ENCODE measurements around the gene NHERF2.

NHERF2 gene

DNA sequence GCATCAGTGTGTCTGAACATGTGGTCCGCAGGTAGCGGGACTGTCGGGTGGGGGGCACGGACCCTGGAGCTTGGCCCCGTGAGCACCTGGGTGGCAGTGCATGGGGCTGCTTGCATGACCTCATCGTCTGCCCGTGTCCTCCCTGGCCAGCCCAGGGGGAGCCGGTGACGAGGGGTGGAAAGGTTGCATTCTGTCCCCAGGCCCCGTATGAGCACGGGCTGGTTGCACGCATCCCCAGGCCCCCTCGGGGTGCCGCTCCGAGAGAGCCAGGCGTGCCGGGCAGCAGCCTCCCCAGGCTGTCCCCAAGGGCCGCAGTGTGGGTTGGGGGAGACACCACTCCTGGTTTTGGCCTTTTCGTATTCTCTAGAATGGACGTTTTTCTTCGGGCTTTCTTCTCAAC, 51.0 kb downstream of the NHERF2 start:
- in situ Hi-C loops (cut with MboI; ENCODE audit: low sequenced_read_pairs): no loop called here

DNA sequence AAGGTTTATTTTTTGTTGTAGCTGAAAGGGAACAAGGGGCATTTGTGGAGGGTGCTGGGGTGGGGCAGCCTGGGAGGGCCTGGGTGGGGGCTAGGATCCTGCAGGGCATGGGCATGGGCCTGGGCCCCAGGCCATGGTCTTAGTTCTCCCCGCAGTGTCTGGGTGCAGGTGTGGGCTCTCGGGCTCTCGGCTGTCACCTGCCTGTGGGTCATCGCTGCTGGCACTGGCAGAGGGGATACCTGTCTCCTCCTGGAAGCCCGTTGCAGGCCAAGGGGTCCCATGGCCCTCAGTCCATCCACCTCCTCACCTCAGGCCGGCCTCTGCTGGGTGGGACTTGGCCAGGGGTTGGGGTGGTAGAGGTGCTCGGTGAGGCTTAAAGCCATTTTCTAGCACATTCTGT, 51.4 kb downstream of the NHERF2 start:
- in situ Hi-C loops (cut with MboI; ENCODE audit: low sequenced_read_pairs): no loop called here

DNA sequence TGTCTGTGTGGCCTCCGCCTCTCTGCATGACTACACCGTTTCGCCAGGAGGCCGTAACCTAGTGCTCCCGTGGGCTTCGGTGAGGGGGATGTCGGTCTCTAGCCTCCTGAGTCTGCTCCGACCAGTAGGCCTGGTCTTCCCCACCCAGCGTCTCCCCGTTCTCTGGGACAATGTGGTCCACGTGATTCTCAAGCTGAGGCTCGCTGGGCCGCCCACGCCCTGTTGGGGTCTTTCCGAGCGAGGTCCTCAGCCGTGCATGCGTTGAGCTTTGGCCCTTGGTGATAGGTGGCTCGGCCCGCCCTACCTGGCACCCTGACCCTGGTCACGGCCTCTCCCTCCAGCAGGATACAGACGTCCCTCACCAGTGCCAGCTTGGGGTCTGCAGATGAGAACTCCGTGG, 52.0 kb downstream of the NHERF2 start:
- in situ Hi-C loops (cut with MboI; ENCODE audit: low sequenced_read_pairs): no loop called here

DNA sequence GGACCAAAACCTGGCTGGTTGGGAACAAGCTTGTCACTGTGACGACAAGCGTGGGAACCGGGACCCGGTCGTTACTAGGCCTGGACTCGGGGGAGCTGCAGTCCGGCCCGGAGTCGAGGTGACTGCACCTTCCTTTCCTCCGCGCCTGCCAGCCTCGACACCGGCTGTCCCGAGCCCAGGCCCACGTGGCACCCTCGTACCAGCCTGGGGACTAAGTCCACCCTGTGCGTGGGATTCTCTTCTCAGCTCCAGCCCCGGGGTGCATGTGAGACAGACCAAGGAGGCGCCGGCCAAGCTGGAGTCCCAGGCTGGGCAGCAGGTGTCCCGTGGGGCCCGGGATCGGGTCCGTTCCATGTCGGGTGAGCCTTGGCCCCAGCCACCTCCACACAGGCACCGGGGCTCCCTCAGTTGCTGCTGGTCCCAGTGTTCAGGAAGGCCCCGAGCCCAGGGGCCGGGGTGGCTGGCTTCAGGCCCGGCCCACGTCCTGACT, 52.7 kb downstream of the NHERF2 start:
- in situ Hi-C loops (cut with MboI; ENCODE audit: low sequenced_read_pairs): no loop called here

DNA sequence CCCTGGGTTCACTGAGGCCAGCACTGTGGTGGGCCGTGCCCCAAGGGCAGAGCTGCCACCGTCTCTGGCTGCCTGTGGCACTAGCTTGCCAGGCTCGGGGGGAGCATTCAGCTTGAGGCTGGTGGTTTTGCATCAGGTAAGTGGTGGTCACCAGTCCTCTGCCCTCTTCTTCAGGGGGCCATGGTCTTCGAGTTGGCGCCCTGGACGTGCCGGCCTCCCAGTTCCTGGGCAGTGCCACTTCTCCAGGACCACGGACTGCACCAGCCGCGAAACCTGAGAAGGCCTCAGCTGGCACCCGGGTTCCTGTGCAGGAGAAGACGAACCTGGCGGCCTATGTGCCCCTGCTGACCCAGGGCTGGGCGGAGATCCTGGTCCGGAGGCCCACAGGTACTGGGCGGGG, 53.3 kb downstream of the NHERF2 start:
- in situ Hi-C loops (cut with MboI; ENCODE audit: low sequenced_read_pairs): no loop called here

DNA sequence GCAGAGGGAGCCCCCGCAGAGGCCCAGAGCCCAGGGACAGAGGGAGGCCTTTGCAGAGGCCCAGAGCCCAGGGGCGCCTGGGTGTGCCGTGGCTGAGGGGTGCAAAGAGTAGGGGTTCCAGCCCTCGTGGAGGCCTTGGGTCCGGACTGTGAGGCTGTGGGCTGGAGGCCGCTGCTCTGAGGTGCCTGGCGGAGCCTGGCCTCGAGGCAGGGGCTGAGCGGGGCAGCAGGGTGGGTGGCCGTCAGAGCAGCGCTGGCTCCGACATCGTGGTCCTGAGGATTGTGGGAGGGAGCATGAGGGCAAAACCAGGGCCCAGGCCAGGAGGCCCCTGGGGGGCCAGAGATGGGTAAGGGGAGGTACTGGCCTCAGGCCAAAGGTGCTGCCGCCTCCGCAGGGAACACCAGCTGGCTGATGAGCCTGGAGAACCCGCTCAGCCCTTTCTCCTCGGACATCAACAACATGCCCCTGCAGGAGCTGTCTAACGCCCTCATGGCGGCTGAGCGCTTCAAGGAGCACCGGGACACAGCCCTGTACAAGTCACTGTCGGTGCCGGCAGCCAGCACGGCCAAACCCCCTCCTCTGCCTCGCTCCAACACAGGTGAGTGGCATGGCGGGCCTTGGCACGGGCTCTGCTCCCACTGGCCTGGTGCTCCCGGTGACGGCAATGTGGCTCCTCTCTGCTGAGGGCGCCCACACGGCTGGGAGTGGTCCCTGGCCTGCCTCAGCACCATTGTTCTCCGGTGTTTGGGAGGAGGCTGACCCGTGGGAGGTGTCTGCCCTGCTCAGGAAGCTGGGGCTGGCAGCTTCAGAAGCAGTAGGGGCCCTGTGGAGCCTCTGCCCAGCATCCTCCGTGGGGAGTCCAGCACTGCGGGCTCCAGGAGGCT, 54.7 kb downstream of the NHERF2 start:
- in situ Hi-C loops (cut with MboI; ENCODE audit: low sequenced_read_pairs): no loop called here

DNA sequence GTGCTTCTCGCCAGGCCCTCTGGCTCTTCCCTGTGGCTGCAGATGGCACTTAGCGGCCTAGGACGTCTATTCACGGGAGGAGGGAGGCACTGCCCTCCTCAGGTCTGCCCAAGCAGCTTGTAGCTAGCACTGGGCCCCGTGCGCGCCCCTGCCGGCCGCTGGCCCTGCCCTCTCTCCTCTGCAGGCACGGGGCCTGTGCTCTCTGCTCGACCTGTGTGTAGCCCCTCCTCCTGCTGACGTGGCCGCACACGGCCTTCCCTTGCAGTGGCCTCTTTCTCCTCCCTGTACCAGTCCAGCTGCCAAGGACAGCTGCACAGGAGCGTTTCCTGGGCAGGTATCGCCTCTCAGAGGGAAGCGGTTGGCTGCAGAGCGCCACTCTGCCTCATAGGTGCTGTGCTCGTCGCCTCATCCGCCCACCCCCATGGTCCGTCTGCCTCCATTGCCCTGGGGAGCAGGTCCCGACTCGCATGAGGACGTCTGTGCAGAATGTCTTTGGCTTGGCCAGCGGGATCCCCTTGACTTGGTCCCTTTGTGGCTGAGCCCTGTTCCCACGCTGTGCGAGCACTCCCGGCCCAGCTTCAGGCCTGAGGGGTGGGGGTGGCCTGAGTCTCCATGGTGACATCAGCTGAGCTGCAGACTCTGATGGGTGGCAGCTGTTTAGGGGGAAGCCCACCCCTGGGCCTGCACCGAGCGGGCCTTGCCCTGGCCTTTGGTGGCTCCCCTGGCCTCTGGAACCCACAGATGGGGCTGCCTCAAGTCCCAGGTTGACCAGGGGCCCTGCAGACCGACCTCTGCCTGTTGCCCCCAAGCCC, 55.7 kb downstream of the NHERF2 start:
- in situ Hi-C loops (cut with MboI; ENCODE audit: low sequenced_read_pairs): no loop called here

DNA sequence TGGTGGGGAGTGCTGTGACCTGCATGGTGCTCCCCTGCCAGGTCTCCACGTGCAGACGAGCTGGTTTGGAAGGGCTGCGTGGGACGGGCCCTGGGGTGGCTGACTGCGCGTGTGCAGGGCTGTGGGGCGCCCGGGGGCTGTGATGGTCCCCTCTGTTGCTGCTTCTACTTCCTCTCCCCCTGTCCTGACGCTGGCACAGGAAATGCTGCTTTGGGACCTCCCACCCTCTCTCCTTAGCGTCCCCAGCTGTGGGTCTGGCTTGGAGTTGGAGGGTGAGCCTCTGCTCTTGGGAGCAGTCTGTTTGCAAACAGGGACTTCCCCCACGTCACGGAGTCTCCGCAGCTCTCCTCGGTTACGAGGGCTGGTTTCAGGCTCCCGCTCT, 56.3 kb downstream of the NHERF2 start:
- in situ Hi-C loops (cut with MboI; ENCODE audit: low sequenced_read_pairs): no loop called here

DNA sequence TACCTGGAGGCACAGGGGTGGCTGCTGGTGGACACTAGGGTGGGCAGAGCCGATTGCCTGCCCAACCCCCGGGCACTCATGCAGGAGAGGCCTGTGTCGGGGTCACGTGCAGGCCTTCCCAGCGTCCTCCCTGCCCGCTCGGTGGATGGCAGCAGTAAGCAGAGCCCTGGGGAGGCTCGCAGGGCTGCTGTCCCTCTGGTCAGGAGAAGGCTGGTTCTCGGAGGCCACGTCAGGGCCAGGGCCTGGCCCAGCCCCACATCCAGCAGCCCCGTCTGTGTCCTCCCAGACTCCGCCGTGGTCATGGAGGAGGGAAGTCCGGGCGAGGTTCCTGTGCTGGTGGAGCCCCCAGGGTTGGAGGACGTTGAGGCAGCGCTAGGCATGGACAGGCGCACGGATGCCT, 56.7 kb downstream of the NHERF2 start:
- in situ Hi-C loops (cut with MboI; ENCODE audit: low sequenced_read_pairs): no loop called here

DNA sequence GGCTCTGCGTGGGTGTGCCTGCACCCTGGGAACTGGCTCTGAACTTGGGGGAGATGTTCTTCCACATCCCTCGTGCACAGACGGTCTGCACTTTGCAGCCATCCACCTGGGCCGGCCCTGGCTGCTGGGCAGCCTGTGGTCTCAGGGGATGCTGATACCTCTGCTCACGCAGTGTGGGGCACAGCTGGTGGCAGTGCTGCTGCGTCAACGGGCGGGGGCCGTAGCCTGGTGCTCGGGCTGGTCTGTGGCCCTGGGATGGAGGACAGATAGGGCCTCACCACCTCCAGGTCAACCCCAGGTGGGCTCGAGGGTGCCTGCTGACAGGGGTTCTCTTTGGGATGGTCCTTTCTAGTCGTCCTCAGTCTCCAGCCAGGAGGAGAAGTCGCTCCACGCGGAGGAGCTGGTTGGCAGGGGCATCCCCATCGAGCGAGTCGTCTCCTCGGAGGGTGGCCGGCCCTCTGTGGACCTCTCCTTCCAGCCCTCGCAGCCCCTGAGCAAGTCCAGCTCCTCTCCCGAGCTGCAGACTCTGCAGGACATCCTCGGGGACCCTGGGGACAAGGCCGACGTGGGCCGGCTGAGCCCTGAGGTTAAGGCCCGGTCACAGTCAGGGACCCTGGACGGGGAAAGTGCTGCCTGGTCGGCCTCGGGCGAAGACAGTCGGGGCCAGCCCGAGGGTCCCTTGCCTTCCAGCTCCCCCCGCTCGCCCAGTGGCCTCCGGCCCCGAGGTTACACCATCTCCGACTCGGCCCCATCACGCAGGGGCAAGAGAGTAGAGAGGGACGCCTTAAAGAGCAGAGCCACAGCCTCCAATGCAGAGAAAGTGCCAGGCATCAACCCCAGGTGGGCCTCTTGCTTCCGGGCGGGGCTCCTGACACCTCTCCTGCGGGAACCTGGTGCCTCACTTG, 57.4 kb downstream of the NHERF2 start:
- in situ Hi-C loops (cut with MboI; ENCODE audit: low sequenced_read_pairs): no loop called here

DNA sequence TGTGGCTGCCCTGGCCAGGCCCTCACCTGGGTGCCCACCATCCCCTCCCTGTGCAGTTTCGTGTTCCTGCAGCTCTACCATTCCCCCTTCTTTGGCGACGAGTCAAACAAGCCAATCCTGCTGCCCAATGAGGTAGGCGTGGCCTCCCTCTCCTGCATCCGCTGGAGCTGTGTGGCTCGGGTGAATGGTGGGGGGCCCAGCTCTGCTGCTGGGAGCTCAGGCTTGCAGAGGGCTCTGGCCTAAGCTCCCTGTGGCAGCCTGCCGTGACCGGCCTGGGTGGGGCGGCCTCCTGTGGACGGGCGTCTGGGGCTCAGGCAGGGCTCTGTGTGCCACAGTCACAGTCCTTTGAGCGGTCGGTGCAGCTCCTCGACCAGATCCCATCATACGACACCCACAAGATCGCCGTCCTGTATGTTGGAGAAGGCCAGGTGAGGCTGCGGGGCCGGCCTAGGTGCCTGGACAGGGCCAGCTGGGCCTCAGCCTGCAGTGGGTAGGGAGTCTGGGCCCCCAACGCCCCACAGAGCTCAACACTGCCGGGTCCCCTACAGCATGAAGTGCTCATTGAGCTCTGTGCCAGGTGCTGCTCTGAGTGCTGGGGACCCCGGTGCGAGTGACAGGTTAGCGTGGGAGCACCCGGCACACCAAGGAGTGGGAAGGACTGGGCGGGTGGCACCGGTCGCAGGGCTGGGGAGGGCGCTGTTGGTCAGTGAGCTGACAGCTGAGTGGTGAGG, 58.4 kb downstream of the NHERF2 start:
- in situ Hi-C loops (cut with MboI; ENCODE audit: low sequenced_read_pairs): no loop called here

DNA sequence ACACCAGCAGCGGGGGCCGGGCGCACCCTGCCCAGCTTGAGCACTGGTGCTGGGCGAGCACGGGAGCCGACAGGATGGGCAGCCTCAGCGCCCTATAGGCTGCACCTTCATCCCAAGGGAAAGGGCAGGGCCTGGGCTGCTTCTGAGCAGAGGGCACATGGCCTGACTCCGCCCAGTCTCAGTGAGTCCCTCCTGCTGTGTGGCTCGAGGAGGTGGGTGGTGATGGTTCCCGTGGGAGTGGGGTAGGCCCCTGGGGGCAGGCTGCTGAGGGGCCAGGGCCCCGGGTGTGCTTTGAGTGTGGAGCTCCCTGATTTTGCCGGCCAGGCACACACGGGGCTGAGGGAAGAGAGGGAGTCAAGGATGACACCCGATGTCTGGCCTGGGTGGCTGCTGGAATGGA, 59.0 kb downstream of the NHERF2 start:
- in situ Hi-C loops (cut with MboI; ENCODE audit: low sequenced_read_pairs): no loop called here

DNA sequence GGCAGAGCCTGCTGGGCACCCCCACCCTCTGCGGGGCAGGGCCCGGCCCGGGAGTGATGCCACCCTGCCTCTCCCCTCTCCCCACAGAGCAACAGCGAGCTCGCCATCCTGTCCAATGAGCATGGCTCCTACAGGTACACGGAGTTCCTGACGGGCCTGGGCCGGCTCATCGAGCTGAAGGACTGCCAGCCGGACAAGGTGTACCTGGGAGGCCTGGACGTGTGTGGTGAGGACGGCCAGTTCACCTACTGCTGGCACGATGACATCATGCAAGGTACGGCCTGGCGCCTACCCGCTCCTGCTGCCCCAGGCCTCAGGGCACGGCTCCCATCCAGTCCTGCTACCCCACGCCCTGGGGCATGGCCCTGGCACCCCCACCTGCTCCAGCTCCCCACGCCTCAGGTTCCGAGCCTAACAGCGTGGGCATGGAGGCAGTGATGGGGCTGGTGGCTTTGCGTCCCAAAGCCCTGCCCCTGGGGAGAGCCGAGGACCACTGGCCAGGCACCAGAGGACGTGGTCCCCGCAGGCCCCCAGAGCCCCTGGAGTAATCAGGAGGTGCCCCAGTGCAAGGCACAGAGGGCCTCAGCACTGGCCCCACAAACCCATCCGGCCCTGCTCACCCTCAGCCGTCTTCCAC, 59.5 kb downstream of the NHERF2 start:
- in situ Hi-C loops (cut with MboI; ENCODE audit: low sequenced_read_pairs): no loop called here

DNA sequence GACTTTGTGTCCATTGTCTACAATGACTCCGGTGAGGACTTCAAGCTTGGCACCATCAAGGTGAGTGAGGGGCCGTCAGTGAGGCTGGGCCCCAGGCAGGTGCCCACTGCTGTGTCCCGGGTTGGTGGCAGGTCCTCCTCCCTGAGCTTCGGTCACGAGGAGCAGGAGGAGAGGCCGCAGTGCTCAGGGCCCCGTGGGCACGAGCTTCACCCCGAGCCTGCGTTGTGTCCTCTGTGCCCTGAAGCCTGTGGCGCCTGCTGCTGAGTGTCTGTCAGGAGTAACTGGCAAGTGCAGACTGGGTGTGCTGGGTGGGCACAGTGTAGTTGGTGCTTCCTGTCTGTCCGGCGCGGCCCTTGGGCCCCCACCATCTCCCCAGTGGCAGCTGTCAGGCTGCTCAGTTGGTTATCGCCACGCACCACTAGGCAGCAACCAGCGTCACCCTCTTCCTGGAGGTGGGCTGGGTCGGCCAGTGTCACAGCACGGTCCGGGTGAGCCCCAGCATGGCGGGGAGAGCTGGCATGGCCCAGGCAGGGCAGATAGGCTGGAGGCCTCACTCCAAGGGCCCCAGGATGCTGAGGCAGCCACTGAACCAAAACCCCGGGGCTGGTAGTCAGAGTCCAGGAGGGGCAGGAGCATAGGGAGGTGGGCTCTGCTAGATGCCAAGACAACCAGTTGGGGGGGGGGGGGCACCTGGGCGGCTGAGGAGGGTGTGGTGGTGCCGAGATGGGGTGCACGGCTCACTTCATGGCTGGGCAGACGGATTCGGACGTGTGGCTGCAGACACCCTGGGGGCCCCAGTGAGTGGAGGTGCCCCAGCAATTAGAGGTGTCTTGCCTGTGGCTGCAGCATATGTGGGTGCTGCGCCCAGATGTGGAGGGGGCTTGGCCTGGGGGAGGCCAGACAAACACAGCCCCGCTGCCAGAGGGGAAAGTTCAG, 60.4 kb downstream of the NHERF2 start:
- in situ Hi-C loops (cut with MboI; ENCODE audit: low sequenced_read_pairs): no loop called here

DNA sequence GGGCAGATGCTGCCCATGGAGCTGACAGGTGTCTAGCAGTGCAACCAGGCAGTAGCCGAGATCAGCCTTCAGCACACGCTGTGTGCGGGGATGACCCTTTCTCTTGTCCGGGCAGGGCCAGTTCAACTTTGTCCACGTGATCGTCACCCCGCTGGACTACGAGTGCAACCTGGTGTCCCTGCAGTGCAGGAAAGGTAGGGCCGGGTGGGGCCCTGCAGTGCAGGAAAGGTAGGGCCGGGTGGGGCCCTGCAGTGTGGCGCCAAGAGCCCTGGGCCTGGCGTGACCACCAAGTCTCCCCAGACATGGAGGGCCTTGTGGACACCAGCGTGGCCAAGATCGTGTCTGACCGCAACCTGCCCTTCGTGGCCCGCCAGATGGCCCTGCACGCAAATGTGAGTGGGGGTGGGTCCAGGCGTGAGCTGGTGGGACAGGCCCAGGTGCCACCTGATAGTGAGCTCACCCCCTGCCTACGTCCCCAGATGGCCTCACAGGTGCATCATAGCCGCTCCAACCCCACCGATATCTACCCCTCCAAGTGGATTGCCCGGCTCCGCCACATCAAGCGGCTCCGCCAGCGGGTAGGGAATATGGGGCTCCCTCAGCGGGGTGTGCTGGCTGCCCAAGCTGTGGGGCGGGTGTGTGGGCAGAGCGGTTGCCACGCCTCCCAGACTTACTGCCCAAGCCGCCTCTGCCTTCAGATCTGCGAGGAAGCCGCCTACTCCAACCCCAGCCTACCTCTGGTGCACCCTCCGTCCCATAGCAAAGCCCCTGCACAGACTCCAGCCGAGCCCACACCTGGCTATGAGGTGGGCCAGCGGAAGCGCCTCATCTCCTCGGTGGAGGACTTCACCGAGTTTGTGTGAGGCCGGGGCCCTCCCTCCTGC, 61.3 kb downstream of the NHERF2 start:
- in situ Hi-C loops (cut with MboI; ENCODE audit: low sequenced_read_pairs): no loop called here

All from HL-60/S4 (cell line).